ENCODE data around the gene PNLIPRP3. TPM values are rescaled to one million over a fixed set of nuclear protein-coding genes. Genes with fewer than 3 reads are reported as not detected.

PNLIPRP3 gene
- total and polyA plus RNA-seq, 10 of the 15 experiments (the other 5 are each of a cell fraction or from before 2014, with no cell fraction given), result 0.03 TPM; not detected in 9

GRCh38 chr10:116487522-116488430 lies 60.1 kb downstream of the PNLIPRP3 start:
- Histone ChIP-seq H3K36me3 (ENCODE audit: control insufficient read depth in 2 of 2, insufficient read depth in 2 of 2, low read length in 1 of 2) (no peaks in the 10 kb centered on the region), H3K9me3 (replicated peaks; ENCODE audit: control insufficient read depth, insufficient read depth, low read length) (no peaks in the 10 kb centered on the region), H3K9ac (ENCODE audit: control insufficient read depth, insufficient read depth, low read length) (no peak overlapping the region), H3K4me1 (ENCODE audit: control insufficient read depth, insufficient read depth, low read length) (no peaks in the 10 kb centered on the region), H3K4me2 (ENCODE audit: control insufficient read depth, insufficient read depth) (no peak overlapping the region), H3K27ac (ENCODE audit: control insufficient read depth, insufficient read depth) (no peak overlapping the region), H4K20me1 (ENCODE audit: control insufficient read depth, insufficient read depth) (no peaks in the 10 kb centered on the region), H3K79me2 (ENCODE audit: control insufficient read depth, insufficient read depth, low read length) (no peaks in the 10 kb centered on the region), H3K4me3 (no peak overlapping the region), H3K27me3 (replicated peaks in 1 of 2; ENCODE audit: control insufficient read depth in 2 of 2, insufficient read depth in 2 of 2, low read length in 1 of 2) (no peaks in the 10 kb centered on the region), H2AFZ (ENCODE audit: control insufficient read depth, low read depth, low read length) (no peak overlapping the region)
- CTCF ChIA-PET, result no interaction called here
- no peak for DNase-seq (ENCODE audit: low read depth, low spot score)
- RAD21 ChIA-PET (ENCODE audit: unreplicated experiment), result no interaction called here
- SMC1A ChIA-PET (ENCODE audit: uncharacterized antibody, unreplicated experiment), result interaction anchor here (1.2 kb wide), 1 partner anchor 16 kb away, joined by 4 read pairs; no protein-coding TSS in a partner anchor
- in situ Hi-C loops (cut with MboI), result no loop called here
- no peak for ATAC-seq
- no peak for FAIRE-seq
- POLR2A ChIA-PET, result no interaction called here
- BruUV-seq (replicated peaks), result no TSS peak
- intact Hi-C loops (cut with micrococcal nuclease; ENCODE audit: unreplicated experiment), result no loop called here
- WGBS (ENCODE audit: insufficient coverage, insufficient replicate concordance, low lambda C conversion rate, missing lambda C conversion rate), result 55% methylated on average over 1 of the region's 1 CpG
- TF ChIP-seq SREBF1 (IDR thresholded peaks at IDR 0.05; ENCODE audit: low read length) (no peak), BRCA1 (IDR thresholded peaks at IDR 0.05; ENCODE audit: low read depth, low read length) (no peak), ASH2L (IDR thresholded peaks at IDR 0.05; ENCODE audit: borderline replicate concordance, low read depth) (no peak), SRF (IDR thresholded peaks at IDR 0.05; ENCODE audit: low read depth in 2 of 2, low read length in 2 of 2) (no peak), PAX8 (IDR thresholded peaks at IDR 0.05) (no peak), ZNF24 (IDR thresholded peaks at IDR 0.05) (no peak), MYB (IDR thresholded peaks at IDR 0.05; ENCODE audit: borderline replicate concordance, low read depth, low read length) (no peak), NKRF (conservative IDR thresholded peaks at IDR 0.05) (no peak), HDGF (IDR thresholded peaks at IDR 0.05) (no peak), EGR1 (IDR thresholded peaks at IDR 0.05; ENCODE audit: borderline replicate concordance in 1 of 2, low read depth in 2 of 2, low read length in 2 of 2) (no peak), FOS (IDR thresholded peaks at IDR 0.05; ENCODE audit: borderline replicate concordance, extremely low read depth, insufficient read length) (no peak), NR2C2 (IDR thresholded peaks at IDR 0.05; ENCODE audit: borderline replicate concordance, control insufficient read depth, insufficient read length, low read depth) (no peak), NBN (IDR thresholded peaks at IDR 0.05) (no peak)
- TF ChIP-seq, protein P1, sequence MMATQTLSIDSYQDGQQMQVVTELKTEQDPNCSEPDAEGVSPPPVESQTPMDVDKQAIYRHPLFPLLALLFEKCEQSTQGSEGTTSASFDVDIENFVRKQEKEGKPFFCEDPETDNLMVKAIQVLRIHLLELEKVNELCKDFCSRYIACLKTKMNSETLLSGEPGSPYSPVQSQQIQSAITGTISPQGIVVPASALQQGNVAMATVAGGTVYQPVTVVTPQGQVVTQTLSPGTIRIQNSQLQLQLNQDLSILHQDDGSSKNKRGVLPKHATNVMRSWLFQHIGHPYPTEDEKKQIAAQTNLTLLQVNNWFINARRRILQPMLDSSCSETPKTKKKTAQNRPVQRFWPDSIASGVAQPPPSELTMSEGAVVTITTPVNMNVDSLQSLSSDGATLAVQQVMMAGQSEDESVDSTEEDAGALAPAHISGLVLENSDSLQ (IDR thresholded peaks at IDR 0.05), result no peak
- TF ChIP-seq, protein P2, sequence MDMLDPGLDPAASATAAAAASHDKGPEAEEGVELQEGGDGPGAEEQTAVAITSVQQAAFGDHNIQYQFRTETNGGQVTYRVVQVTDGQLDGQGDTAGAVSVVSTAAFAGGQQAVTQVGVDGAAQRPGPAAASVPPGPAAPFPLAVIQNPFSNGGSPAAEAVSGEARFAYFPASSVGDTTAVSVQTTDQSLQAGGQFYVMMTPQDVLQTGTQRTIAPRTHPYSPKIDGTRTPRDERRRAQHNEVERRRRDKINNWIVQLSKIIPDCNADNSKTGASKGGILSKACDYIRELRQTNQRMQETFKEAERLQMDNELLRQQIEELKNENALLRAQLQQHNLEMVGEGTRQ (IDR thresholded peaks at IDR 0.05; ENCODE audit: borderline replicate concordance, low read depth, low read length), result no peak
- TF ChIP-seq, protein P3, sequence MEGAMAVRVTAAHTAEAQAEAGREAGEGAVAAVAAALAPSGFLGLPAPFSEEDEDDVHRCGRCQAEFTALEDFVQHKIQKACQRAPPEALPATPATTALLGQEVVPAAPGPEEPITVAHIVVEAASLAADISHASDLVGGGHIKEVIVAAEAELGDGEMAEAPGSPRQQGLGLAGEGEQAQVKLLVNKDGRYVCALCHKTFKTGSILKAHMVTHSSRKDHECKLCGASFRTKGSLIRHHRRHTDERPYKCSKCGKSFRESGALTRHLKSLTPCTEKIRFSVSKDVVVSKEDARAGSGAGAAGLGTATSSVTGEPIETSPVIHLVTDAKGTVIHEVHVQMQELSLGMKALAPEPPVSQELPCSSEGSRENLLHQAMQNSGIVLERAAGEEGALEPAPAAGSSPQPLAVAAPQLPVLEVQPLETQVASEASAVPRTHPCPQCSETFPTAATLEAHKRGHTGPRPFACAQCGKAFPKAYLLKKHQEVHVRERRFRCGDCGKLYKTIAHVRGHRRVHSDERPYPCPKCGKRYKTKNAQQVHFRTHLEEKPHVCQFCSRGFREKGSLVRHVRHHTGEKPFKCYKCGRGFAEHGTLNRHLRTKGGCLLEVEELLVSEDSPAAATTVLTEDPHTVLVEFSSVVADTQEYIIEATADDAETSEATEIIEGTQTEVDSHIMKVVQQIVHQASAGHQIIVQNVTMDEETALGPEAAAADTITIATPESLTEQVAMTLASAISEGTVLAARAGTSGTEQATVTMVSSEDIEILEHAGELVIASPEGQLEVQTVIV (IDR thresholded peaks at IDR 0.05; ENCODE audit: borderline replicate concordance, partially characterized antibody), result no peak
